K562 (cell line): ENCODE data around the gene ERAS. TPM values are rescaled to one million over a fixed set of nuclear protein-coding genes. Genes with fewer than 3 reads are reported as not detected.
A peak's percentile ranks its signal among the peaks of the same experiment; 100 is the strongest.

Experiments
- BCL6 ChIP-seq: fragments of 250-450 bp; sonication (Bioruptor Pico); IDR thresholded peaks from 2 replicates; pipeline ENCODE4 v1.4.0; 2020
- CCNT2 ChIP-seq: IDR thresholded peaks from 2 replicates; pipeline ENCODE4 v1.6.1; 2011; ENCODE audit warnings: borderline replicate concordance, low read depth, mild to moderate bottlenecking, moderate library complexity, mixed read lengths, low read length; ENCODE audit not compliant: insufficient read length; ENCODE audit errors: extremely low read depth
- ELK1 ChIP-seq: sonication (generic); formaldehyde crosslinking; IDR thresholded peaks from 2 replicates; pipeline ENCODE4 v1.8.1; 2022; ENCODE audit warnings: missing genetic modification reagents
- FOXO4 ChIP-seq: fragments of 450-650 bp; formaldehyde crosslinking; IDR thresholded peaks from 2 replicates; pipeline ENCODE4 v1.4.0; 2020; ENCODE audit warnings: mild to moderate bottlenecking, moderate library complexity
- HMG20B ChIP-seq: fragments of 250-450 bp; sonication (Bioruptor Pico); IDR thresholded peaks from 2 replicates; pipeline ENCODE4 v1.5.0; 2021; ENCODE audit warnings: mild to moderate bottlenecking
- IRF2 ChIP-seq: sonication (generic); formaldehyde crosslinking; IDR thresholded peaks from 2 replicates; pipeline ENCODE4 v1.8.1; 2022; ENCODE audit warnings: mild to moderate bottlenecking, missing genetic modification reagents
- TCF15 ChIP-seq: fragments of 250-450 bp; sonication (Bioruptor Pico); IDR thresholded peaks from 2 replicates; pipeline ENCODE4 v1.8.0; 2022; ENCODE audit warnings: moderate library complexity, mild to moderate bottlenecking, inconsistent platforms
- ZNF780A ChIP-seq: fragments of 250-450 bp; sonication (Bioruptor Pico); IDR thresholded peaks from 2 replicates; pipeline ENCODE4 v1.5.0; 2021; ENCODE audit warnings: mild to moderate bottlenecking
- polyA plus RNA-seq, 8 experiments: library from polyadenylated mRNA; depleted of rRNA in 4 of 8; stranded (reverse) in 5 of 8; unstranded in 3 of 8; fragments of >200 nt; fragmentation: Nextera tagmentation in 2 of 8; fragmentation: Illumina TruSeq in 1 of 8; extraction: Ambion mirVana in 2 of 8; extraction: Trizol in 1 of 8; gene quantifications; 2 replicates each; pipeline versions ENCODE4 v1.2.1 to v1.2.3, GENCODE V29; 2011 to 2014; ENCODE audit warnings: inconsistent platforms in 1 of 8, missing spikeins in 1 of 8
- total RNA-seq, 7 experiments: library from RNA; depleted of rRNA in 6 of 7; stranded (reverse); fragments of >200 nt in 6 of 7; fragmentation: Illumina TruSeq in 2 of 7; extraction: Trizol in 2 of 7; gene quantifications; 2 replicates each; pipeline versions ENCODE4 v1.2.1 to v1.2.3, GENCODE V29; 2011 to 2021; ENCODE audit warnings: low replicate concordance in 1 of 7
- TF ChIP-seq, protein P1 (sequence below): fragments of 450-650 bp; IDR thresholded peaks from 2 replicates; pipeline ENCODE4 v1.6.1; 2017; ENCODE audit warnings: mild to moderate bottlenecking, moderate library complexity
- TF ChIP-seq, protein P2 (sequence below): IDR thresholded peaks from 2 replicates; pipeline ENCODE4 v1.6.1; 2011; ENCODE audit not compliant: insufficient read length; ENCODE audit errors: extremely low read depth
- TF ChIP-seq, protein P3 (sequence below), 2 experiments: fragments of 150-350 bp in 1 of 2; IDR thresholded peaks; 2 replicates each; pipeline ENCODE4 v1.6.1; 2012 to 2016; ENCODE audit warnings: low read depth in 2 of 2, low read length in 2 of 2, mild to moderate bottlenecking in 1 of 2, moderate library complexity in 1 of 2

ERAS gene
- total and polyA plus RNA-seq, 9 of the 15 experiments (the other 6 are each of a cell fraction or from before 2014, with no cell fraction given) = 0.07 to 0.12 TPM; not detected in 7

- TF ChIP-seq, protein P1, sequence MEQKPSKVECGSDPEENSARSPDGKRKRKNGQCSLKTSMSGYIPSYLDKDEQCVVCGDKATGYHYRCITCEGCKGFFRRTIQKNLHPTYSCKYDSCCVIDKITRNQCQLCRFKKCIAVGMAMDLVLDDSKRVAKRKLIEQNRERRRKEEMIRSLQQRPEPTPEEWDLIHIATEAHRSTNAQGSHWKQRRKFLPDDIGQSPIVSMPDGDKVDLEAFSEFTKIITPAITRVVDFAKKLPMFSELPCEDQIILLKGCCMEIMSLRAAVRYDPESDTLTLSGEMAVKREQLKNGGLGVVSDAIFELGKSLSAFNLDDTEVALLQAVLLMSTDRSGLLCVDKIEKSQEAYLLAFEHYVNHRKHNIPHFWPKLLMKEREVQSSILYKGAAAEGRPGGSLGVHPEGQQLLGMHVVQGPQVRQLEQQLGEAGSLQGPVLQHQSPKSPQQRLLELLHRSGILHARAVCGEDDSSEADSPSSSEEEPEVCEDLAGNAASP = no peak
- TF ChIP-seq CCNT2 (peak; percentile 100), ELK1 (CRISPR knock-in tag) (no peak), IRF2 (CRISPR knock-in tag) (no peak), ZNF780A (no peak), BCL6 (no peak), TCF15 (CRISPR knock-in tag) (0 out of 2 replicates have a peak, but pooled peaks have one; percentile 12), HMG20B (CRISPR knock-in tag) (no peak), FOXO4 (CRISPR knock-in tag) (no peak)
- TF ChIP-seq, protein P2, sequence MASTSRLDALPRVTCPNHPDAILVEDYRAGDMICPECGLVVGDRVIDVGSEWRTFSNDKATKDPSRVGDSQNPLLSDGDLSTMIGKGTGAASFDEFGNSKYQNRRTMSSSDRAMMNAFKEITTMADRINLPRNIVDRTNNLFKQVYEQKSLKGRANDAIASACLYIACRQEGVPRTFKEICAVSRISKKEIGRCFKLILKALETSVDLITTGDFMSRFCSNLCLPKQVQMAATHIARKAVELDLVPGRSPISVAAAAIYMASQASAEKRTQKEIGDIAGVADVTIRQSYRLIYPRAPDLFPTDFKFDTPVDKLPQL = no peak
- TF ChIP-seq, protein P3, sequence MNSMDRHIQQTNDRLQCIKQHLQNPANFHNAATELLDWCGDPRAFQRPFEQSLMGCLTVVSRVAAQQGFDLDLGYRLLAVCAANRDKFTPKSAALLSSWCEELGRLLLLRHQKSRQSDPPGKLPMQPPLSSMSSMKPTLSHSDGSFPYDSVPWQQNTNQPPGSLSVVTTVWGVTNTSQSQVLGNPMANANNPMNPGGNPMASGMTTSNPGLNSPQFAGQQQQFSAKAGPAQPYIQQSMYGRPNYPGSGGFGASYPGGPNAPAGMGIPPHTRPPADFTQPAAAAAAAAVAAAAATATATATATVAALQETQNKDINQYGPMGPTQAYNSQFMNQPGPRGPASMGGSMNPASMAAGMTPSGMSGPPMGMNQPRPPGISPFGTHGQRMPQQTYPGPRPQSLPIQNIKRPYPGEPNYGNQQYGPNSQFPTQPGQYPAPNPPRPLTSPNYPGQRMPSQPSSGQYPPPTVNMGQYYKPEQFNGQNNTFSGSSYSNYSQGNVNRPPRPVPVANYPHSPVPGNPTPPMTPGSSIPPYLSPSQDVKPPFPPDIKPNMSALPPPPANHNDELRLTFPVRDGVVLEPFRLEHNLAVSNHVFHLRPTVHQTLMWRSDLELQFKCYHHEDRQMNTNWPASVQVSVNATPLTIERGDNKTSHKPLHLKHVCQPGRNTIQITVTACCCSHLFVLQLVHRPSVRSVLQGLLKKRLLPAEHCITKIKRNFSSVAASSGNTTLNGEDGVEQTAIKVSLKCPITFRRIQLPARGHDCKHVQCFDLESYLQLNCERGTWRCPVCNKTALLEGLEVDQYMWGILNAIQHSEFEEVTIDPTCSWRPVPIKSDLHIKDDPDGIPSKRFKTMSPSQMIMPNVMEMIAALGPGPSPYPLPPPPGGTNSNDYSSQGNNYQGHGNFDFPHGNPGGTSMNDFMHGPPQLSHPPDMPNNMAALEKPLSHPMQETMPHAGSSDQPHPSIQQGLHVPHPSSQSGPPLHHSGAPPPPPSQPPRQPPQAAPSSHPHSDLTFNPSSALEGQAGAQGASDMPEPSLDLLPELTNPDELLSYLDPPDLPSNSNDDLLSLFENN (IDR thresholded peaks at IDR 0.05; ENCODE audit: low read depth in 2 of 2, low read length in 2 of 2) = peak in 1 of 2 experiments; percentile 95; a peak in 2 of 4 replicates
Observed at GRCh38 chrX:48782795-48783194, 43.5 kb upstream of the ERAS start (continued).
